Left lung (tissue), 10 donors: ENCODE data around the gene ITIH3. TPM values are rescaled to one million over a fixed set of nuclear protein-coding genes. Genes with fewer than 3 reads are reported as not detected.

ENCODE experiments used
- ATAC-seq: fragments of 200-7000 bp; cut with Tn5 transposase; one replicate; pipeline ENCODE4 v1.9.1; 2020; ENCODE audit warnings: moderate library complexity
- DNase-seq, 4 donors: peaks; one replicate each; pipeline ENCODE4 v3.0.0-alpha.2; 2013 to 2020
- H3K27ac ChIP-seq, 2 donors: fragments of 200-600 bp; sonication (generic) in 1 of 2; one replicate each; pipeline versions ENCODE4 v1.5.0 to v1.8.0; 2020 to 2021
- H3K27me3 ChIP-seq, 2 donors: fragments of 200-600 bp; sonication (generic) in 1 of 2; one replicate each; pipeline versions ENCODE4 v1.5.0 to v1.8.0; 2020 to 2021
- H3K36me3 ChIP-seq, 2 donors: fragments of 200-600 bp; sonication (generic) in 1 of 2; one replicate each; pipeline versions ENCODE4 v1.5.0 to v1.8.0; 2020 to 2021
- H3K4me1 ChIP-seq, 2 donors: fragments of 200-600 bp; one replicate each; pipeline ENCODE4 v1.8.0; 2021
- H3K4me3 ChIP-seq, 2 donors: fragments of 200-600 bp; sonication (generic) in 1 of 2; one replicate each; pipeline versions ENCODE4 v1.5.0 to v1.8.0; 2020 to 2021; ENCODE audit warnings: mild to moderate bottlenecking in 1 of 2
- H3K9me3 ChIP-seq, 2 donors: fragments of 200-600 bp; sonication (generic) in 1 of 2; one replicate each; pipeline versions ENCODE4 v1.5.0 to v1.8.0; 2020 to 2021
- intact Hi-C, 2 donors: fragments of 100-400 bp; cut with DNase I; formaldehyde crosslinking; loops; one replicate each; pipeline versions ENCODE4 v1.11.2 to v1.14.2; 2022
- polyA plus RNA-seq, 6 donors: library from polyadenylated mRNA; unstranded; fragments of 120-200 nt; gene quantifications; one replicate each; pipeline ENCODE4 v1.2.1, GENCODE V29; 2013; ENCODE audit not compliant: insufficient read length in 6 of 6
- total RNA-seq, 2 donors: library from RNA; stranded (reverse); fragmentation: NEBNext Ultra II Directional; extraction: Animal tissue kit (Norgen Biotek cat#: 25700); gene quantifications; one replicate each; pipeline ENCODE4 v1.2.1, GENCODE V29; 2021
- TF ChIP-seq, protein P1 (sequence below), 2 donors: fragments of 200-600 bp; sonication (generic) in 1 of 2; IDR thresholded peaks; one replicate each; pipeline versions ENCODE4 v1.5.0 to v1.8.0; 2021; ENCODE audit warnings: antibody characterized with exemption in 2 of 2
- donor health status: DM: no; HTN: yes; CAD: no.
- donor health status: DM: no; HTN: no; CAD: no.

The ITIH3 gene
- total and polyA plus RNA-seq, 8 donors, result 1.5 to 5.8 (median 3.4) TPM

DNA sequence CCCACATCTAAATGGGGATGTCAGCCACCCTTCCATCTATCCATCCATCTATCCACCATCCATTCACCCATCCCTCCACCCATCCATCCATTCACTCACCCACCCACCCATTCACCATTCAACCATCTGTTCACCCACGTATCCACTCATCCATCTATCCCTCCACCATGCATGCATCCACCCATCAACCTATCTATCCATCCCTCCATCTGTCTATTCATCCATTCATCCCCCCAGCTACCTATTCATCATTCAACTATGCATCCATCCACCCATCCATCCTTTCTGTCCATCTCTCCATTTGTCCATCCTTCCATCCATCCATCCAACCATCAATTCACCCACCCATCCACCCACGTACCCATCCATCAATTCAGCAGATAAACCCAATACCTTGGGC, 14.6 kb downstream of the ITIH3 start:
- H3K4me3 ChIP-seq, result no peak overlapping the region
- H3K27ac ChIP-seq, result no peak overlapping the region
- no peaks in the 10 kb centered on the region for H3K9me3 ChIP-seq
- intact Hi-C loops, result no loop called here
- DNase-seq (no peak), ATAC-seq (no peak)
- TF ChIP-seq, protein P1, sequence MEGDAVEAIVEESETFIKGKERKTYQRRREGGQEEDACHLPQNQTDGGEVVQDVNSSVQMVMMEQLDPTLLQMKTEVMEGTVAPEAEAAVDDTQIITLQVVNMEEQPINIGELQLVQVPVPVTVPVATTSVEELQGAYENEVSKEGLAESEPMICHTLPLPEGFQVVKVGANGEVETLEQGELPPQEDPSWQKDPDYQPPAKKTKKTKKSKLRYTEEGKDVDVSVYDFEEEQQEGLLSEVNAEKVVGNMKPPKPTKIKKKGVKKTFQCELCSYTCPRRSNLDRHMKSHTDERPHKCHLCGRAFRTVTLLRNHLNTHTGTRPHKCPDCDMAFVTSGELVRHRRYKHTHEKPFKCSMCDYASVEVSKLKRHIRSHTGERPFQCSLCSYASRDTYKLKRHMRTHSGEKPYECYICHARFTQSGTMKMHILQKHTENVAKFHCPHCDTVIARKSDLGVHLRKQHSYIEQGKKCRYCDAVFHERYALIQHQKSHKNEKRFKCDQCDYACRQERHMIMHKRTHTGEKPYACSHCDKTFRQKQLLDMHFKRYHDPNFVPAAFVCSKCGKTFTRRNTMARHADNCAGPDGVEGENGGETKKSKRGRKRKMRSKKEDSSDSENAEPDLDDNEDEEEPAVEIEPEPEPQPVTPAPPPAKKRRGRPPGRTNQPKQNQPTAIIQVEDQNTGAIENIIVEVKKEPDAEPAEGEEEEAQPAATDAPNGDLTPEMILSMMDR (IDR thresholded peaks at IDR 0.05), result no peak
- H3K27me3 ChIP-seq, result no peaks in the 10 kb centered on the region
- H3K36me3 ChIP-seq, result no peaks in the 10 kb centered on the region
- H3K4me1 ChIP-seq, result no peaks in the 10 kb centered on the region

DNA sequence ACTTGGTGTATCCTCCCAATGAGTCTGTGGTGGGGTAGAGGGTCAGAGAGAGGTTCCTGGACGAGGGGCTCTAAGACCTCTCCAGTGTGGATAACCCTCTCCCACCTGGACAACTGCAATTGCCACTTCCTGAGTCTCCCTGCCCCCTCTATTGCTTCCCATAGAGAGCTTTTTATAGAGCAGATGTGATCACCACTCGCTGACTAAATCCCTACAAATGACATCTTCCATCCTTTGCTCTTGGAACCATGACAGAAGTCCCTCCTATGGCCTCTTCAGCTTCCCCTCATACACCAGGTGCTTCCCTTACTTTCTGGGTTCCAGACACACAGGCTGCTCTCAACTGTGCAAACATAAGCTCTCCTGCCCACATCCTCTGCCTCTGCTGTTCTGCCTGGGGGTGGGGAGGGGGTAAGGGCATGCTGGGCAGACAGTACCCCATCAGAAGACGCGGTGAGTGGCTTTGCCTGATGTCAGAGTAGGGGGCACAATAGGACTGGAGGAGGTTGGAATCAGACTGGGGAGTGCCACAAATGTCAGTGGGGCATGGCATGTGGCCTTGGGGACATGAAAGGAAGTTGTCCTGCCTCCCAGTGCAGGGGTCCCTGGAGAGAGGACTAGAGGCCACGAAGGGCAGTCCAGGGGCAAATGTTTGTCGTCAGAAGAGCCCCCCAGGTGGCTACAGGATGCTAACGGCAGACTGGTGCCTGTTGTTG, 15.2 kb downstream of the ITIH3 start:
- Histone ChIP-seq H3K9me3 (no peaks in the 10 kb centered on the region), H3K27me3 (no peaks in the 10 kb centered on the region), H3K27ac (no peak overlapping the region), H3K4me1 (no peaks in the 10 kb centered on the region), H3K4me3 (no peak overlapping the region), H3K36me3 (no peaks in the 10 kb centered on the region)
- ATAC-seq (no peak), DNase-seq (no peak)
- intact Hi-C loops, result no loop called here
- TF ChIP-seq, protein P1 (IDR thresholded peaks at IDR 0.05), result no peak

DNA sequence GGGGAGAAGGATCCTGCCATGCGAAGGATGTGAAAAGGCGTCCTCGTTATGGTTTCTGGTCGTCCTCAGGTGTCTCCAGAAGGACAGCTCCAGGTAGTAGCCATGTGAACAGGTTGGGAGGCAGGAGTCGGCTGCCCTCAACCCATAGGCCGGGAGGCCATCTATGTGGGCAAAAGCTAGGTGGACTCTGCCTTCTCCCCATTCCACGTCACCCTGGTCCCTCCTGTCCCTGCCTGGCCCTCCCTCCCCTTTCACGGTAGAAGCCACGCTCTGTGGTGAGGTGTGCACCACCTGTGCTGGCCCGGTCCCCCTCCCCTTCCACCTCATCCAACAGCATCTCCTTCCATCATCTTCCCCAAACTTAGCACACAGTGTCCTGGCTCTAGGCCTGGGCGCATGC, 16.3 kb downstream of the ITIH3 start:
- TF ChIP-seq, protein P1 (IDR thresholded peaks at IDR 0.05), result no peak
- H3K4me1 ChIP-seq, result no peaks in the 10 kb centered on the region
- no peak overlapping the region for H3K27ac ChIP-seq
- intact Hi-C loops, result no loop called here
- ATAC-seq, result no peak
- DNase-seq, result no peak
- H3K9me3 ChIP-seq, result no peaks in the 10 kb centered on the region
- no peaks in the 10 kb centered on the region for H3K27me3 ChIP-seq
- H3K4me3 ChIP-seq, result no peak overlapping the region
- H3K36me3 ChIP-seq, result no peaks in the 10 kb centered on the region

DNA sequence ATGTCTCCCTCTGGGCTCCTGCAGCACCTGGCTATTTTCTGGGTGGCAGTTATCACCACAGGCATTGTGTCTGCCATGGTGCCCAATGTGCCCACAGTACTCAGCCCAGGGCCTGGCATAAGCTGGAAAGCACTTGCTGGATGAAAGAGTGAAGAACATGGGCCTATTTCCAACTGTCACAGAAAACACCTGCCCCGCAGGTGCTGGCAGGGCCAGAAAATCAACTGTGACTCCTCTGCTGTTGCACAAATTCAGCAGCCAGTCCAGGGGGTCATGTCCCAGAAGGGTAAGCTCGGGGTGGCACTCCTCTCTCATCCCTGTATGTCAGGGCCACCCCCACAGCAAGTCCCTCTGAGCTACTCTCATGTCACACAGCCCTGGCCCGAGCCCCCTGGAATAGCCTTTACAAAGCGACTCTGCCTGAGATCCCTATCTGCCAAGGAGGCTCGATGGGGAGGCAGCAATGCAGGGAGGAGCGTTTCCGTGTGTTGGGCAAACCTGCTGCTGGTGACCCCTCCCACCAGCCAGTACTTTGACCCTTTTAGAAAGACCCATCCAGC, 16.9 kb downstream of the ITIH3 start:
- Histone ChIP-seq H3K4me1 (no peaks in the 10 kb centered on the region), H3K36me3 (no peaks in the 10 kb centered on the region), H3K4me3 (no peak overlapping the region), H3K9me3 (no peaks in the 10 kb centered on the region), H3K27ac (no peak overlapping the region), H3K27me3 (no peaks in the 10 kb centered on the region)
- ATAC-seq (no peak), DNase-seq (no peak)
- TF ChIP-seq, protein P1 (IDR thresholded peaks at IDR 0.05), result no peak
- intact Hi-C loops, result no loop called here

DNA sequence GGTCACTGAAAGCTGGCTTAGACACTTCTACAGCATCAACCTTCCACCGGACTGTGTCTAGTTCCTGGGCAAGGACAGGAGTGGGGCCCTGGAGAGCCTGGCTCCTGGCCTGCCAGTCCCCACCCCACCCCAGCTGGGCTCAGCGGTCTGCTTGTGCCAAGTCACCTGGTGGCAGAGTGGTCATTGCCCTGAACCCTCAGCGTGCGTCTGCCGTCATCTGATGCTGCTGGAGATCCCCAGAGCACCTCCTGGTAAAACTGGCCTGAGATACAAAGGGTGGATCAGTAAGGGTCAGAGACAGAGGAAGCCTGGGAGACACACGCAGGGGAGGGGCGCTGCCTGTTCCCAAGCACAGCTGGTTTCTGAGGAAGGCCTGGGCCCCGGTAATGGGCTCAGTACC, 19.2 kb downstream of the ITIH3 start:
- DNase-seq (no peak), ATAC-seq (no peak)
- no peak overlapping the region for H3K4me3 ChIP-seq
- TF ChIP-seq, protein P1 (IDR thresholded peaks at IDR 0.05), result no peak
- no peaks in the 10 kb centered on the region for H3K9me3 ChIP-seq
- intact Hi-C loops, result no loop called here
- no peaks in the 10 kb centered on the region for H3K36me3 ChIP-seq
- H3K27ac ChIP-seq, result no peak overlapping the region
- no peaks in the 10 kb centered on the region for H3K4me1 ChIP-seq
- no peaks in the 10 kb centered on the region for H3K27me3 ChIP-seq
